Immature natural killer cell (primary cell): ENCODE results near the gene MEI1. TPM values are rescaled to one million over a fixed set of nuclear protein-coding genes. Genes with fewer than 3 reads are reported as not detected.

Experiments
- DNase-seq, 3 donors: peaks; one replicate each; pipeline ENCODE4 v3.0.0; 2022; ENCODE audit warnings: mixed read lengths in 1 of 3
- H3K27ac Mint-ChIP-seq, 6 donors: one replicate each; pipeline ENCODE4 v1.8.0; 2020; ENCODE audit warnings: mixed read lengths in 6 of 6, mild to moderate bottlenecking in 5 of 6, inconsistent platforms in 4 of 6, moderate library complexity in 3 of 6
- H3K27me3 Mint-ChIP-seq, 3 donors: one replicate each; pipeline ENCODE4 v1.8.0; 2020 to 2021; ENCODE audit warnings: low read depth in 3 of 3, mild to moderate bottlenecking in 3 of 3, mixed read lengths in 3 of 3, moderate library complexity in 3 of 3, inconsistent platforms in 1 of 3
- H3K36me3 Mint-ChIP-seq, 3 donors: one replicate each; pipeline ENCODE4 v1.8.0; 2020; ENCODE audit warnings: mixed read lengths in 3 of 3, inconsistent platforms in 2 of 3, mild to moderate bottlenecking in 2 of 3
- H3K4me1 Mint-ChIP-seq, 2 donors: one replicate each; pipeline ENCODE4 v1.8.0; 2020; ENCODE audit warnings: inconsistent platforms in 2 of 2, mild to moderate bottlenecking in 2 of 2, mixed read lengths in 2 of 2, moderate library complexity in 1 of 2
- H3K4me3 Mint-ChIP-seq, 5 donors: one replicate each; pipeline ENCODE4 v1.8.0; 2020; ENCODE audit warnings: mild to moderate bottlenecking in 5 of 5, mixed read lengths in 5 of 5, inconsistent platforms in 3 of 5, moderate library complexity in 3 of 5
- H3K9me3 Mint-ChIP-seq, 6 donors: one replicate each; pipeline ENCODE4 v1.8.0; 2020; ENCODE audit warnings: mild to moderate bottlenecking in 6 of 6, mixed read lengths in 6 of 6, inconsistent platforms in 4 of 6, moderate library complexity in 3 of 6
- polyA plus RNA-seq, 3 donors: library from polyadenylated mRNA; unstranded; fragments of 300-500 nt; fragmentation: Illumina TruSeq; gene quantifications; one replicate each; pipeline ENCODE4 v1.2.3, GENCODE V29; 2021

The MEI1 gene
- polyA plus RNA-seq, 3 donors from 2014 or later = 122 to 250 (median 178) TPM

GRCh38 chr22:41793871-41794270 lies 94.6 kb downstream of the MEI1 start:
- DNase-seq = no peak
- Mint-ChIP-seq H3K4me3 (no peak overlapping the region), H3K27me3 (peaks cover 0 to 1% (median 0%) of the 10 kb centered on the region in 3 donors), H3K4me1 (peaks cover under 1 to 4% of the 10 kb centered on the region in 2 donors), H3K27ac (no peak overlapping the region), H3K36me3 (peaks cover 6 to 45% (median 21%) of the 10 kb centered on the region in 3 donors), H3K9me3 (no peaks in the 10 kb centered on the region)

DNA sequence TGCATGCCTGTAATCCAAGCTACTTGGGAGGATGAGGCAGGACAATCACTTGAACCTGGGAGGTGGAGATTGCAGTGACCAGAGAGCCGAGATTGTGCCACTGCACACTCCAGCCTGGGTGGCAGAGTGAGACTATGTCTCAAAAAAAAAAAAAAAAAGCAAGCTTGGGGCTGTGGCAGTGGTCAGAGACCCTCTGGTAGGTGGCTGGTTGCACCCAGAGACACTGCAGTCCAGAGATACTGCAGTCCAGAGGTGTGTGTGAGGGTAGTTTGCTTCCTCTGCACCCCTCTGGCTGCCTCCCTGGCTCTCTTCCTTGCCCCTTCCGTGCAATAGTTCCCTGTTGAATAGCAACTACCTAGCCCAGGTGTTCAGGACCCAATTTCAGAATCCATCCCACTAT lies 99.4 kb downstream of the MEI1 start:
- DNase-seq = no peak
- Mint-ChIP-seq H3K27me3 (peaks cover 5 to 10% (median 7%) of the 10 kb centered on the region in 3 donors), H3K36me3 (peaks cover 6 to 21% (median 12%) of the 10 kb centered on the region in 3 donors), H3K9me3 (no peaks in the 10 kb centered on the region), H3K4me1 (peaks cover 30 to 36% of the 10 kb centered on the region in 2 donors), H3K27ac (peak overlapping the region; percentile 89 to 98 (median 97)), H3K4me3 (peak overlapping the region in 3 of 5 donors; percentile 97 to 98 (median 98))

DNA sequence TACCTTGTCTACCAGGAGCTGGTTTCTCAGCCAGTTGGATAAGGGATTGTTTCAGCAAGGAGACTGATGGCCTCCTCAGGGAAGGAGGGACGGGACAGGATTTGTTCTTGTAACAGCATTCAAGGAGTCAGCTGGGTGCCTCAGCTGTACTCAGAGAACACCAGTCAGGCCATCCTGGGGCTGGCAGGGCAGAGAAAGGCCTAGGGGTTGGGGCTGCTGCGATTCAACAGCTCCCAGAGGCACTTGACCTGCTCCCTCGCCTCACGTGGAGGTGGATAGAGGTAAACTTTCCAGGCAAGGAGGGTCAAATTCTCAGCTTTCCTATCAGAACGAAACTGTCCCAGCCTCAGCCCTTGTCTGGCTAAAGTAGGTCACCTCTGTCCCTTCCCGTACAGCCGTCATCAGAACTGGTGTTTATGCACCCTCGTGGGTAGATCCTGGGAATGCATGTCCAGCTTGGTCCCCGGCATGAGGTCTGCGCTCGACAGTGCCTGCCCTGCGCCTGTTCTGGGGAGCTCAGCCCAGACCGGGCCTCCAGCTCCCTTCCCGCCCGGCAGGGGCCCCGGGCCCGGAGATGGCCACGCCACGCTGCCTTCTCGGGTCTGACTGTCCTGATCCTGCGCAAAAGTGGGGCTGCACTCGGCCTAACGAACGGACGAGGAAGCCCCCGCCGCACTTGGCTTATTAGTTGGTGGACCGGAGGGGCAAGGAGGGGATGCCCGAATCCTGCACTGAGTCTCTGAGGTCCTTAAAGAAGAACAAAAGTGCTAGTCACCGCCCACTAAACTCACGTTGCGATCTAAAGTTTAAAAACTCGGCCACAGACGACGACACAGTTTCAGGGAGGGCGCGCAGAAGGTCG lies 100.4 kb downstream of the MEI1 start:
- peaks cover 5 to 10% (median 7%) of the 10 kb centered on the region in 3 donors for H3K27me3 Mint-ChIP-seq
- peak overlapping the region; percentile 97 to 99 (median 98) for H3K4me3 Mint-ChIP-seq
- DNase-seq = no peak
- H3K27ac Mint-ChIP-seq = peak overlapping the region; percentile 96 to 99 (median 97)
- peaks cover 34 to 42% of the 10 kb centered on the region in 2 donors for H3K4me1 Mint-ChIP-seq
- H3K9me3 Mint-ChIP-seq = no peaks in the 10 kb centered on the region
- peaks cover 3 to 12% (median 10%) of the 10 kb centered on the region in 3 donors for H3K36me3 Mint-ChIP-seq

- peak within 1 kb of the TSS; percentile 96 to 99 (median 97) for H3K27ac Mint-ChIP-seq
- peaks cover 0 to 9% (median 3%) of the 10 kb centered on the region in 3 donors for H3K36me3 Mint-ChIP-seq
- no peaks in the 10 kb centered on the region for H3K9me3 Mint-ChIP-seq
- peaks cover 5 to 10% (median 7%) of the 10 kb centered on the region in 3 donors for H3K27me3 Mint-ChIP-seq
- peak within 1 kb of the TSS; percentile 97 to 99 (median 98) for H3K4me3 Mint-ChIP-seq
- DNase-seq = peak; percentile 92 to 94 (median 93)
- peaks cover 34 to 42% of the 10 kb centered on the region in 2 donors for H3K4me1 Mint-ChIP-seq
Measured at GRCh38 chr22:41800348-41801146, 101.2 kb downstream of the MEI1 start, which contains the start of gene CCDC134. CCDC134 (plus strand) TSS chr22:41800679; CDS start chr22:41808891, 8,212 bp downstream.

DNA sequence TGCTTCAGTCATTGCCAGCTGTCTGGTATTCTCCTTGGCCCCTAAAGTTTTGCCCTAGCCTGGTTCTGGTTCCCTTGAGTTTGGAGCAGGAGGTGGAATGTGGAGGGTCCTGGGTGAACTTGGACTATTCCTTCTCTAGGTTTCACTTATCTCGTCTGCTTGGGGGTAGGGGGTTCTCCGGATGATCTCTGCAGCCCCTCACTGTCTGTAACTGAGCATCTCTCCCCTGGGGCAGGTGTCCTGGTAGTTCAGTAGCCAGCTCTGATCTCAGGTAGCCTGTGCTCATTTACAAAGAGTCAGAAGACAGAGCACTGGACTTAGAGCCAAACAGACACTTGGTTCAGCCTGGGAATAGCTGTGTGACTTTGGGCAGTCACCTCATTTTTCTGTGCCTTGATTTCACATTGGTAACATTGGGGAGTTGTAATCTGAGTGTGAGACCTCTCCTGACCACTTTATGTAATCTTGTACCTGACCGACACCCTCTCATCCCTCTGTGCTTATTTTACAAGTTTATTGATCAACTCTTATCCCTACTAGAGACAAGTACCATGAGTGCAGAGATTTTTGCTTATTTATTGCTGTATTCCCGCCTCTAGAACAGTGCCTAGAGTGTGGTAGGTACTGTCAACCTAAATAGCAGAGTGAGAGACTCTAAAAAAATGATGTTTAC lies 102.0 kb downstream of the MEI1 start:
- H3K4me1 Mint-ChIP-seq = peaks cover 34 to 42% of the 10 kb centered on the region in 2 donors
- H3K9me3 Mint-ChIP-seq = no peaks in the 10 kb centered on the region
- H3K27me3 Mint-ChIP-seq = peaks cover 5 to 10% (median 7%) of the 10 kb centered on the region in 3 donors
- H3K27ac Mint-ChIP-seq = peak overlapping the region; percentile 96 to 99 (median 97)
- DNase-seq = peak in 1 of 3 donors; percentile 4
- H3K4me3 Mint-ChIP-seq = peak overlapping the region; percentile 97 to 99 (median 98)
- peaks cover 0 to 5% (median 3%) of the 10 kb centered on the region in 3 donors for H3K36me3 Mint-ChIP-seq

DNA sequence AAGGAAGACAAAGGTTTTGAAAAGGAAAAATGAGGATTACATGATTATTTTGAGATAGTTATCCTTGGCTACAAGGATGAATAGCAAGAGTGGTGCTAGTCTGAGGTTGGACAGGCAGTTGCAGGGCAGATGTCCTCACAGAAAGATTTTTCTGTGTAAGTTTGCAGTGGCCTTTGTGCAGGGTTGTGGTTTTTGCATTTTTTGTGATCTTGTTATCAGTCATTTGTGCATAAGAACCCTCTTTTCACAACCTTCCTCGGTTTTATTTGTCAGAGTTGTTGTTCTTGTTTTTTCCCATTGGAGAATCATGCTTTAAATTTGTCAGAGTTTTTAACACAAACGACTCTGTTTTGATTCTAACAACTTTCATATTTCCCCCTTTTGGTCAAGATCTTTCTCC lies 102.6 kb downstream of the MEI1 start:
- peaks cover 0 to 5% (median 3%) of the 10 kb centered on the region in 3 donors for H3K36me3 Mint-ChIP-seq
- DNase-seq = no peak
- peak overlapping the region in 5 of 6 donors; percentile 96 to 99 (median 97) for H3K27ac Mint-ChIP-seq
- H3K27me3 Mint-ChIP-seq = peaks cover 5 to 10% (median 7%) of the 10 kb centered on the region in 3 donors
- no peaks in the 10 kb centered on the region for H3K9me3 Mint-ChIP-seq
- peak overlapping the region; percentile 97 to 99 (median 98) for H3K4me3 Mint-ChIP-seq
- H3K4me1 Mint-ChIP-seq = peaks cover 34 to 42% of the 10 kb centered on the region in 2 donors

DNA sequence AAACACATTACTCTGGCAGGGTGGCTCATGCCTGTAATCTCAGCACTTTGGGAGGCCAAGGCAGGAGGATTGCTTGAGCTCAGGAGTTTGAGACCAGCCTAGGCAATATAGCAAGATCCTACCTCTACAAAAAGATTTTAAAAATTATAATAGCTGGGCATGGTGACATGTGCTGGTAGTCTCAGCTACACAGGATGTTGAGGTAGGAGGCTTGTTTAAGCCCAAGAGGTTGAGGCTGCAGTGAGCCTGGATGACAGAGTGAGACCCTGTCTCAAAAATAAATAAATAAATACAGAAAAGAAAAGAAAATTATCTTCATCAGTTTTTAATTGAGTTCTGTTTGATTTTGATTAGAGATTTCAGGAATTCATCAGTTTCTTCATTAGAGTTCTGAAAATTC lies 106.3 kb downstream of the MEI1 start:
- peaks cover 0 to 16% (median 3%) of the 10 kb centered on the region in 3 donors for H3K36me3 Mint-ChIP-seq
- no peak overlapping the region for H3K4me3 Mint-ChIP-seq
- H3K9me3 Mint-ChIP-seq = no peaks in the 10 kb centered on the region
- no peak overlapping the region for H3K27ac Mint-ChIP-seq
- peaks cover 22 to 24% of the 10 kb centered on the region in 2 donors for H3K4me1 Mint-ChIP-seq
- peaks cover 0 to 2% (median under 1%) of the 10 kb centered on the region in 3 donors for H3K27me3 Mint-ChIP-seq
- DNase-seq = no peak

GRCh38 chr22:41808400-41808799 lies 109.1 kb downstream of the MEI1 start:
- Mint-ChIP-seq H3K4me1 (peaks cover 4 to 6% of the 10 kb centered on the region in 2 donors), H3K9me3 (no peaks in the 10 kb centered on the region), H3K27me3 (no peaks in the 10 kb centered on the region)

DNA sequence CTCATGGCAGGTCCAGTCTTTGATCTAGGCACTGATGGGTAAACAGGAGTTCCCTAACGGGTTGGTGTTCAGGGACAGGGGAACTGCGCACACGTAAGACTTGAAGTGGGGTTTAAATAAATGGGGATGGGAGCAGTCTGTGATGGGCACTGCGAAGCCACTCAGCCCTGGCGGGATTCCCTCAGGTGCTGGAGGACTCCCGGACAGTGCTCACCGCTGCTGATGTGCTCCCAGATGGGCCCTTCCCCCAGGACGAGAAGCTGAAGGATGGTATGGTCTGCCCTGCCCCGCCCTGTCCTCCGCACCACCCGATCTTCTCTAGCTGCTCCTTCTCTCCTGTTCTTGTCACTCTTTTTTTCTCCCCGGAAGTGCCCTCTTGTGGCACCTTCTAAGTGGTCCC lies 110.7 kb downstream of the MEI1 start:
- Mint-ChIP-seq H3K4me3 (no peak overlapping the region), H3K27me3 (no peaks in the 10 kb centered on the region), H3K9me3 (no peaks in the 10 kb centered on the region), H3K36me3 (peaks cover 0 to 16% (median 3%) of the 10 kb centered on the region in 3 donors), H3K27ac (no peak overlapping the region), H3K4me1 (peaks cover 0 to 2% of the 10 kb centered on the region in 2 donors)
- DNase-seq = no peak

More at GRCh38 chr22:41808400-41808799, 109.1 kb downstream of the MEI1 start:
- Mint-ChIP-seq H3K36me3 (peaks cover 0 to 16% (median 0%) of the 10 kb centered on the region in 3 donors), H3K4me3 (no peak overlapping the region), H3K27ac (no peak overlapping the region)
- no peak for DNase-seq

- Mint-ChIP-seq H3K4me1 (peaks cover 0 to 2% of the 10 kb centered on the region in 2 donors), H3K27me3 (no peaks in the 10 kb centered on the region)
Measured at GRCh38 chr22:41812805-41813545, 113.7 kb downstream of the MEI1 start.

GRCh38 chr22:41813726-41814410 lies 114.6 kb downstream of the MEI1 start:
- peaks cover 5 to 17% (median 9%) of the 10 kb centered on the region in 3 donors for H3K36me3 Mint-ChIP-seq
- no peaks in the 10 kb centered on the region for H3K27me3 Mint-ChIP-seq
- no peaks in the 10 kb centered on the region for H3K9me3 Mint-ChIP-seq
- H3K27ac Mint-ChIP-seq = no peak overlapping the region
- peaks cover 0 to 2% of the 10 kb centered on the region in 2 donors for H3K4me1 Mint-ChIP-seq
- no peak overlapping the region for H3K4me3 Mint-ChIP-seq
- no peak for DNase-seq

More at GRCh38 chr22:41812805-41813545, 113.7 kb downstream of the MEI1 start:
- Mint-ChIP-seq H3K9me3 (no peaks in the 10 kb centered on the region), H3K27ac (no peak overlapping the region), H3K36me3 (peaks cover 5 to 19% (median 9%) of the 10 kb centered on the region in 3 donors), H3K4me3 (no peak overlapping the region)
- DNase-seq = no peak

GRCh38 chr22:41815716-41816115 lies 116.4 kb downstream of the MEI1 start:
- Mint-ChIP-seq H3K9me3 (no peaks in the 10 kb centered on the region), H3K27ac (no peak overlapping the region), H3K4me3 (no peak overlapping the region), H3K36me3 (peaks cover 5 to 9% (median 7%) of the 10 kb centered on the region in 3 donors), H3K27me3 (no peaks in the 10 kb centered on the region), H3K4me1 (peaks cover 0 to 2% of the 10 kb centered on the region in 2 donors)
- DNase-seq = no peak
